Stimulated activated memory B cell treated with anti-CD40 and anti-IgM and Interleukin-4, amounts not matched to agents 10 μg/mL and 1 μg/mL and 100 μg/mL, for 72 hours (primary cell): ENCODE results near the gene DPH5.

Experiments used
- ATAC-seq: fragments of 150-1000 bp; cut with Tn5 transposase; 2 replicates; pipeline ENCODE4 v1.10.0; 2021
- H3K27ac Mint-ChIP-seq: one replicate; pipeline ENCODE4 v1.8.0; 2022; ENCODE audit warnings: mild to moderate bottlenecking, mixed read lengths
- H3K27me3 Mint-ChIP-seq: one replicate; pipeline ENCODE4 v1.8.0; 2022; ENCODE audit warnings: mixed read lengths
- H3K36me3 Mint-ChIP-seq: one replicate; pipeline ENCODE4 v1.8.0; 2022; ENCODE audit warnings: mixed read lengths
- H3K4me1 Mint-ChIP-seq: one replicate; pipeline ENCODE4 v1.8.0; 2022; ENCODE audit warnings: mixed read lengths
- H3K4me3 Mint-ChIP-seq: one replicate; pipeline ENCODE4 v1.8.0; 2022; ENCODE audit warnings: mild to moderate bottlenecking, moderate library complexity, mixed read lengths
- H3K9me3 Mint-ChIP-seq: one replicate; pipeline ENCODE4 v1.8.0; 2022; ENCODE audit warnings: mixed read lengths

The DPH5 gene

DNA sequence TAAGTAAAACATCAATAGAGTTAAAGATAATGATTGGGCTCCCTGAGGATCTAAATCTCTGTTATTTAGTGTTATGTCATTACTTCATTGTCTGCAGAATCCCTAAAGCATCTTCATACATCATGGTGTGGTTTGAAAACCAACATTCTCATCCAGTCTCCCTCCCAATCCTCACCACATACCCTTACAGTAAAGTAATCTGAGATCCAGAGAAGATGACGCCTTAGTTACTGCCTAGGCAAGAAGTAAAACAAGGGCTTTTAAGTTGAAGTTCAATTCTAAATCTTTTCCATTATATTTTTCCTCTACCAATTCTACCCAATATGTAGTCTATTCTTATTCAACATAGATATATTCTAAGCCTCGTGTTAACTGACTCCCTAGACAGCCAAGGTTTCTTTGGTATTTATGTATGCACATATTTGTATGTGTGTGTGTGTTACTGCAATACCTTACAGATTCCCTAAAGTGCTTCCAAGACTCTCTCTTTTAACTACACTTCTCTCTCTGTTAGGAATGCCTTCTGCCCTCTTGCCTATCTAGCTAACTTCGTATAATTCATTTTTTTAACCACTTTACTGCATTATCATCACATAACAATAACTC, 17.3 kb downstream of the DPH5 start:
- Mint-ChIP-seq H3K27me3 (no peaks in the 10 kb centered on the region), H3K36me3 (peaks cover 52% of the 10 kb centered on the region), H3K4me3 (no peak overlapping the region), H3K4me1 (peaks cover 14% of the 10 kb centered on the region), H3K27ac (no peak overlapping the region), H3K9me3 (peaks cover 3% of the 10 kb centered on the region)
- no peak for ATAC-seq

DNA sequence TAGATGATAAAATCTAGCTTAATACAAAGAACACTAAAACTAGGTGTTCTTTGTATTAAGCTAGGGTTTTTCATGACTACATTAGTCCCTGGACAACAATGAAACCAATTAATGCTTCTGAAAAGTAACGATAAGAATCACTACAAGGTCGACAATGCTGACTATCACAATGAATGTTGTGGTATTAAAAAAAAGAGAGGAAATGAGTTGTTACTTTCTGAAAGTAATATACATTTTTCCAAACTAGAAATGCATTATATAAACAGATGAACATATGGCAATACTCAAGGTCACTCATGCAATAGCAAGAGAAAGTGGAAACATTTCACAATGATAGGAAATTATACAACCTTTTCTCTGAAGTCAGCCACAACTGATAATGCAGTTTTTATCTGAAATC, 19.0 kb downstream of the DPH5 start:
- Mint-ChIP-seq H3K9me3 (peaks cover 3% of the 10 kb centered on the region), H3K4me3 (no peak overlapping the region), H3K4me1 (peaks cover 30% of the 10 kb centered on the region), H3K36me3 (peaks cover 43% of the 10 kb centered on the region), H3K27ac (no peak overlapping the region), H3K27me3 (no peaks in the 10 kb centered on the region)
- no peak for ATAC-seq

DNA sequence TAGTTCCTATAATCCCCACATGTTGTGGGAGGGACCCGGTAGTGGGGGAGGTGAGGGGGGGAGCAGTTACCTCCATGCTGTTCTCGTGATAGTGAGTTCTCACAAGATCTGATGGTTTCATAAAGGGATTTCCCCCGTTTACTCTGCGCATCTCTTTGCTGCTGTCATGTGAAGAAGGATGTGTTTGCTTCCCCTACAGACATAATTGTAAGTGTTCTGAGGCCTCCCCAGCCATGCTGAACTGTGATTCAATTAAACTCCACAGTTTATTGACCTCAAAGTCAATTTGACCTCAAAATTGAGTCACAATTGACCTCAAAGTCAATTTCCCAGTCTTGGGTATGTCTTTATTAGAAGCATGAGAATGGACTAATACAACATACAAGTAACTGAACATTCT, 19.7 kb downstream of the DPH5 start:
- no peaks in the 10 kb centered on the region for H3K27me3 Mint-ChIP-seq
- H3K27ac Mint-ChIP-seq: no peak overlapping the region
- H3K9me3 Mint-ChIP-seq: peaks cover 3% of the 10 kb centered on the region
- peaks cover 47% of the 10 kb centered on the region for H3K36me3 Mint-ChIP-seq
- no peak for ATAC-seq
- peaks cover 30% of the 10 kb centered on the region for H3K4me1 Mint-ChIP-seq
- H3K4me3 Mint-ChIP-seq: no peak overlapping the region

DNA sequence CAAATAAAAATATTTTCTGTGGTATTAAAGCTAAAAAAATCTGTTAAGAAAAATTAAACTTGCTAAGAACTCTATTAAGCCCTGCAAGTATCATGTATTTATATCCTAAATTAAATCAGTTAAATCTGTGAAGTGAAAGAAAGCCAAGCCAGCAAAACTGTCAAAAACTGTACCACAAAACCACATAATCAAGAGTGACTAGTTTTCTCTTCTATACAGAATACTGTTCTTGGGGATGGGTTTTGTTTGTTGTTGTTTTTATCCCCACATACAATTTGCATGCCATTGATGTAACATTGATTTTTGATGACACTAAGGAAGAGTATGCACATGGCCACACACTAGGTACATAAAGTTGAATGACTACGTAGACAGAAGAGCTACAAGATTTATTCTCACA, 20.4 kb downstream of the DPH5 start:
- H3K36me3 Mint-ChIP-seq: peaks cover 47% of the 10 kb centered on the region
- no peak overlapping the region for H3K27ac Mint-ChIP-seq
- H3K4me1 Mint-ChIP-seq: peaks cover 30% of the 10 kb centered on the region
- no peaks in the 10 kb centered on the region for H3K27me3 Mint-ChIP-seq
- no peak for ATAC-seq
- peaks cover 3% of the 10 kb centered on the region for H3K9me3 Mint-ChIP-seq
- H3K4me3 Mint-ChIP-seq: no peak overlapping the region

DNA sequence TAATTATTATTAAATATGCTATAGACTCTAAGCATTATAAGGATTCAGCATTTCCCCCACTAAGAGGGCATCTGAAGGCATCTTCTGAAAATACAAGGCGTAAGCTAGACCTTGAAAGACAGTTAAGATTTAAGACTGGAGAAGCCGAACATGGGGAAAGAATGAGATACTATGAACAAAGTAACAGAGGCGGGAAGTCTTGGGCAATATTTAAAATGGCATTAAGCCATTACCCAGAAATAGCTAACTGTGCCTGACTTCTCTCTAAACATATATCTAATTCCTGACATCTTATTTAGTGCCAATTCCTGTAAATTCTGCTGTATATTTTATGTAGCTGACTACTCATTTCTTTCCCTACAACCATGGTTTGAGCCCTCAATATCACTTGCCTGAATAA, 20.9 kb downstream of the DPH5 start:
- ATAC-seq: no peak
- Mint-ChIP-seq H3K4me3 (no peak overlapping the region), H3K9me3 (peaks cover 3% of the 10 kb centered on the region), H3K27ac (no peak overlapping the region), H3K4me1 (peaks cover 25% of the 10 kb centered on the region), H3K27me3 (no peaks in the 10 kb centered on the region), H3K36me3 (peaks cover 44% of the 10 kb centered on the region)

DNA sequence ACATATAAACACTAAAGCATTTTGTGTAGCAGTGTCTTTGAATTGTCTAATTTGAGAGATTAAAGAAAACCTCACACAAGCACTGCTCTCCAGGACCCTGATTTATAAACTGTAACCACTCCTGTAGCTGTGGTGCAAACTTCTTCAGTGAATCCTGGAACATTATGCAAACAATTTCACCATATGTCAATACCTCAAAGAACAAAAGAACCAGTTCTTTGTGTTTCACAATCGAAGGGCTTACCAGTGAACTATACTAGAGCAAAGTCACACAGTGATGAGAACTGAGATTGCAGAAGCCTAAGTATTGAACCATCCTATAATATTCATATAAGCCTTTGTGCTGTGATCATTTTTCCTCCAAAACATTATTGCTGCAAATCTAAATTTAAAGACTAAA, 21.5 kb downstream of the DPH5 start:
- Mint-ChIP-seq H3K9me3 (peaks cover 3% of the 10 kb centered on the region), H3K27me3 (no peaks in the 10 kb centered on the region), H3K36me3 (peaks cover 38% of the 10 kb centered on the region), H3K27ac (no peak overlapping the region), H3K4me1 (peaks cover 21% of the 10 kb centered on the region), H3K4me3 (no peak overlapping the region)
- ATAC-seq: no peak

DNA sequence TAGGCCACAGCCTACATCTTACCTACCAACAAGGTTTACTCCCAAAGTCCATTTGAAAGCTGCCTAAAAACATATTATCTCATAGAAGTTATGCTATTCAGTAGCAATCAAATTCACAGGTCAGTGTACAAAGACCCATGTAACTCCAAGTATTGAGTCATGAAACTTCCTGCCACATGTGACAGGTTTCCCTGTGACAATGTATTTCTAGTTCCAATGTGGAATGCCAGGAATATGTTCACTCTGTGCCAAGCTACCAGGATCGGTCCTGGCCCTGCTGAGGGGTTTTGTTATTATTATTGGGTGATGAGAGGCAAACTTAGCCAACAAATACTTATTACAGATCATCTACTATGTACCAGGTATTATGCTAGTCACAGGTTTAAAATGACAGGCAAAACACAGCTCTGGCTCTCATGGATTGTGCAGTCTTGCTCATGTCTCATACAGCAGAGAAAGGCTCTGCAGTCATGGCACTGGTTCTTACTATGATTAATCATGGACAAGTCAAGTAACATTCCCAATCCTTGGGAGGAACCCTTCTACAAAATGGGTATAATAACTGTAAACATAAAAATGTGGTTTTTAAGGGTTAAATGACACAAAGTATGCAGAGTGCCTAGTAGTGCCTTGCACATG, 22.5 kb downstream of the DPH5 start:
- Mint-ChIP-seq H3K4me1 (peaks cover 21% of the 10 kb centered on the region), H3K27ac (peak overlapping the region; percentile 61), H3K27me3 (no peaks in the 10 kb centered on the region), H3K4me3 (no peak overlapping the region), H3K9me3 (peaks cover 3% of the 10 kb centered on the region), H3K36me3 (peaks cover 36% of the 10 kb centered on the region)
- no peak for ATAC-seq

DNA sequence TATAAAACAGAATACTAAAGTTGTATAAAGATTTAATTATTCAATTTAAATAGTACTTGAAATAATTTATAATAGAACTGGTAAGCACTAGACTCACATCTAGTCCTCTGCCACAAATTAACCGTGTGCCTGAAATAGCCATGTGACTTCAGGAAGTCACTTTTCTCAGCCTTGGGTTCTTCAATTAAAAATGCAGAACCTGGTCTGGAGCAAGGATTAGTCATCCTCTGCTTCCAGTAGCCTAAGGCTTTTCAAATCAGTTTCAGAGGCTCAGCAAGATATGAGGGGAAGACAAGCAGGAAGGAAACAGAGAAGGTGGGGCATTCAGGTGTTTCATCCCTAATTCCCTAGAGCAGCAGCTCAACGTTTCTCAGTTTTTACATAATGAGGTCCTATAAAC, 23.0 kb downstream of the DPH5 start:
- peak overlapping the region; percentile 61 for H3K27ac Mint-ChIP-seq
- H3K9me3 Mint-ChIP-seq: peaks cover 3% of the 10 kb centered on the region
- H3K4me1 Mint-ChIP-seq: peaks cover 21% of the 10 kb centered on the region
- no peak overlapping the region for H3K4me3 Mint-ChIP-seq
- H3K27me3 Mint-ChIP-seq: no peaks in the 10 kb centered on the region
- ATAC-seq: no peak
- peaks cover 38% of the 10 kb centered on the region for H3K36me3 Mint-ChIP-seq

DNA sequence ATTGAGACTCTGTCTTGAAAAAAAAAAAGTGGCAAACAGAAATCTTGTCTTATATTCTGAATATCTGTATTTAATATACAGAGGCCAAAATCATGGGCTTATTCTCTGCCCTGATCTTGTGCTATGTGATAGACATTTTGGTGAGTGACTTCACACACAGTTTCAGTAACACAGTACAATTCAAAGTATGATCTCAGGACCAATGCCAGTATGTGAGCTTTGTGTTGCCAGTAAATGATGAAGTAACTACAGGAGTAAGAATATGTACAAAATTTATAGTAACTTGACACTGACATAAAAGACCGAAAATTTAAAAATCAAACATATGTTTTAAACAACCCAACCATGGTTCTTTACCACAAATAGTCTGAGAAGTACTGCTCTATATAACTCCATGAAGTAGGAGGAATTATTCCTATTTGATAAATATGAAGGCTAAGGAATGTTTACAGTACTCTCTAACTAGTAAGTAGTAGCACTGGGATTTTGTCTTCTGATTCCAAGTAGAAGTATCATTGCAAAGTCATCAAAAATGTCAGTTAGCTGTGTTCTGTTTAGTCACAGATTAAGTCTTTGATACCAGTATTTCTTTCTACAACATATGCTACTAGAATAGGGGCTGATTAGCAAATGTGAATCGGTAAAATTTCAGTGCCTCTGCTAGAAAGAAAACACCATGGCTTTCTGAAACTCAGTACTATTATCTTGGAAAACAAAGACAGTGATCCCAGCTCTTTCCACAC, 25.3 kb downstream of the DPH5 start:
- H3K27me3 Mint-ChIP-seq: no peaks in the 10 kb centered on the region
- H3K9me3 Mint-ChIP-seq: no peaks in the 10 kb centered on the region
- ATAC-seq: no peak
- no peak overlapping the region for H3K27ac Mint-ChIP-seq
- no peak overlapping the region for H3K4me3 Mint-ChIP-seq
- peaks cover 31% of the 10 kb centered on the region for H3K4me1 Mint-ChIP-seq
- H3K36me3 Mint-ChIP-seq: peaks cover 42% of the 10 kb centered on the region

DNA sequence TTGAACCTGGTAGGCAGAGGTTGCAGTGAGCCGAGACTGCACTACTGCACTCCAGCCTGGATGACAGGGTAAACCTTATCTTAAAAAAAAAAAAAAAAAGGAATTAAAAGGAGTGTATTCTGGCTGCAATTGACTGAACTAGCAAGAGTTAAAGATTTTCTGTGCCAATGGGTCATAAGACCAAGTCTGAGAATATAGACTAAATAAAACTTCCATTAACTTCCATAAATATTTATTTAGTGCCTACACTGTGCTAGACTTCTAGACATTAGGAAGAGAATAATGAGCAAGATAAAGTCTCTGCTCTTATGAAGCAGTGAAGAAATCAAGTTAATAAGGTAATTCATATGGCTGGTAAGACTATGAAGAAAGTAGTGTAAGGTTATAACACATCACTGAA, 27.2 kb downstream of the DPH5 start:
- no peak for ATAC-seq
- H3K4me3 Mint-ChIP-seq: no peak overlapping the region
- peaks cover 35% of the 10 kb centered on the region for H3K4me1 Mint-ChIP-seq
- H3K27ac Mint-ChIP-seq: no peak overlapping the region
- H3K9me3 Mint-ChIP-seq: no peaks in the 10 kb centered on the region
- H3K27me3 Mint-ChIP-seq: no peaks in the 10 kb centered on the region
- peaks cover 45% of the 10 kb centered on the region for H3K36me3 Mint-ChIP-seq

DNA sequence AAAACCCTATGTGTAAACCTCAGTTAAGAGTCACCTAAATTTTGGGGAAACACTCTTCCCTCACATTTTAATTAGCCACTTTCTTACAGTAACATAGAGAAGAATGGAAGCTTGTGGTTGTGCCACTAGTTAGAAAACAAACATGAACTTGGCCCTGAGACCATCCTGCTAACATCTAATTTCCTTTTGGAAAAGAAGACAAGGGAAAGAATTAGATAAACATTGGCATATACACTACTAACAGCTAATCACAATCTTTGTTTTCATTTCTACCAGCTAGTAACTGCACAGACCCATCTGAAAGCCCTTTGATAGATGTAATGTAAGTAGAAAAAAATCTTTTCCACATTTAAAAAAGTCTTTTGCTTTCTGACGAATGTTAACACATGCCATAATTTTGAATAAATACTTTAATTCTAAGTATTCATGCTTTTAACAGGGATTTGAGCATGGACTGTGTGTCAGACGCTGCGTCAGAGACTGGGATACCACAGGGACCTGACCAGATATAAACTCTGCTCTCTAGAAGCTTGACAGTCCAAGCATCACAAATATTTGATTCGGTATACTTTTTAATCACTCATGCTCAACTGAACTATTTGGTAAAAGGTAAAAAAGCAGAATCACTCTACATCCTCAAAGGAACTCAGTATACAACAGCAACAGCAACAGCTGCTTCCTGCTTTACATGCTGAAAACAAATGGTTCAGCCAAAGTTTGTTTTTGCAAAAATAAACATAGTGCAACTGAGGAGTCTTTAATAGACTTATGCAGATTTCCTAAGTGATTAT, 30.2 kb downstream of the DPH5 start:
- peaks cover 24% of the 10 kb centered on the region for H3K4me1 Mint-ChIP-seq
- H3K4me3 Mint-ChIP-seq: no peak overlapping the region
- ATAC-seq: no peak
- H3K27me3 Mint-ChIP-seq: no peaks in the 10 kb centered on the region
- no peaks in the 10 kb centered on the region for H3K9me3 Mint-ChIP-seq
- H3K36me3 Mint-ChIP-seq: peaks cover 58% of the 10 kb centered on the region
- peak overlapping the region; percentile 49 for H3K27ac Mint-ChIP-seq

DNA sequence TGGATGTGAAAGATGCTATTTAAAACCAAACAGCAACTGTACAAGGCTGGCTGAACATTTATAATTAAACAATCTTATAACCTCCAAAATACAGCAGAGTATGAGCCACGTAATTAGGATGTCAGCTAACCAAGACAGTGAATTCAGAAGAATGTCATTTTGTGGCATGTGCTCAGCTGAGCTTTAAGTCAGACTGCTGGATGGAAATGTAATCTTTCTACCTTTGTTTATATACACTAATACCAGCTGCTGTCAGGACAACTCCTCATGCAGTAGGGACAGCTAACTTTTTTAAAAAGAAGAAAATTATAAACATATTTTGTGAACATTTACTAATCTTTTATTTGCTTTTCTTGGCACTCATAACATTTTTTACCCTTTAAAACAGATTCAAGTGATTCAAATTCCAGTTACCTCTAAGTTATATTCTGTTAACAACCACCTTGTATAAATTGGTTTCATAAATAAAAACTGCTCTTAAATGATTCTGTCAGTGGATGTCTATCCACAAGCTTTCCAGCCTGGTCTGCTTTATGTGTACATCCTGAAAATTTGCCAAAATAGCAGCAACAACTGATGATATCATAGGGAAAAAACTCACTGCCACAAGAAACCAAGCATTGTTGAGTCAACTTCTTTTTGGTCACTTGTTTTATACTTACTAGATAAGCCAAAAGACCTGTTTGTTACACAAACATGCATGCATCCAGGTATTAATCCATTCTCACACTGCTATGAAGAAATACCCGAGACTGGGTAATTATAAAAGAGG, 36.1 kb downstream of the DPH5 start:
- Mint-ChIP-seq H3K27me3 (no peaks in the 10 kb centered on the region), H3K9me3 (no peaks in the 10 kb centered on the region), H3K27ac (no peak overlapping the region), H3K4me3 (no peak overlapping the region), H3K4me1 (peaks cover 13% of the 10 kb centered on the region), H3K36me3 (peaks cover 56% of the 10 kb centered on the region)
- no peak for ATAC-seq

DNA sequence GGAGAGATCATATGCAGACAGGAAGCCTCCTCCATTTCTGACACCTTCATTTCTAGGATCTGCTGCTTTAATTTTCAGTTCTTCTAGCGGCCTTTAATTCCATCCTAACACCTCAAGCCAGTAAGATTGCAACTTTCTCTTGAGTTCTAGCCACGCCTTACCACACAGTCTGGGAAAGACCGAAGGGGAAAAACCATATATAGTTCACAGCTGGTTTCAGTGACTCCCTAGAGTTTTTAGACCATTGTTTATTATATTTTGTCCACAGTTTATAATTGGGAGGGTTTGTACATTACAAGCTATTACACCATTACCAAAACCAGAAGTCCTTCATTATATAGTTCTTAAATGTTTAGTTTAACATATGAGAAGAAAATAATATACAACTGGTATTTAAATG, 37.5 kb downstream of the DPH5 start:
- Mint-ChIP-seq H3K9me3 (no peaks in the 10 kb centered on the region), H3K36me3 (peaks cover 57% of the 10 kb centered on the region), H3K27ac (peak overlapping the region; percentile 14), H3K4me1 (peaks cover 12% of the 10 kb centered on the region), H3K27me3 (no peaks in the 10 kb centered on the region), H3K4me3 (no peak overlapping the region)
- ATAC-seq: no peak

DNA sequence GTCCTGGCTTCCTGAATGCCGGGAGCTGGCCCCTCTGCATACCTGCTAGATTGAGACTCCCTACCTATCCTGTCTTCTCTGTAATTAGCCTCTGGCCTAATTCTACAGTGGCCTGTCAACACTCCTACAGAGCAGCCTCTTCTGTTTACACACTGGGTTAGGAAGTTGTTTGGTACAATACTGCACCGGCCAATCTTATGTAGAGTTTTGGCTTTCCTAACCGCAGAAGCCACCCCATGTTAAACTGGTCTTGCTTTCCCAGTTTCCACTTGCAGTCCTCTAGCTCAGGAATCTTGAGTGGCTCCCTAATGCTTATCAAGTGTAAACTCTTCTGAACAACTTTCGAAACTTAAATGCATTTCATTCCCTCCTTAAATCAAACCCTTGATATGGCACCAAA, 42.8 kb downstream of the DPH5 start:
- no peak overlapping the region for H3K27ac Mint-ChIP-seq
- H3K4me3 Mint-ChIP-seq: no peak overlapping the region
- H3K27me3 Mint-ChIP-seq: no peaks in the 10 kb centered on the region
- peaks cover 55% of the 10 kb centered on the region for H3K36me3 Mint-ChIP-seq
- H3K9me3 Mint-ChIP-seq: no peaks in the 10 kb centered on the region
- no peak for ATAC-seq
- H3K4me1 Mint-ChIP-seq: peaks cover 7% of the 10 kb centered on the region

DNA sequence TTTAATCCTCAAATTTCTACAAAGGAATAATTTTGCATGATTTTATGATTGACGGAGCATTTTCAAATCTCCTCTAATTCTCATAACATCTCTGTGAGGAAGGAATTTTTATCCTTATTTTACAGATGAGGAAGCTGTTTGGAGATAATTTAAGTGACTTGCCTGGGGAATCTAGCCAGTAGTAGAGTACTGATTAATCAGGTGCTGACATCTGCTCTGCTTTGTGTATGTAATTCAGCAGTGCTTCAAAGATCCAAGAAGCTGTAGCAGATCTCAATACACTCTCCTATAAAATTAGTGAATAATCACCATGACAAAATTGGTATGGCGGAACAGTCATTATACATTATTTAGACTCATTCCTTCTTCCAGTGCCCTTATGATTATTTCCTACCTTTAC, 46.0 kb downstream of the DPH5 start:
- H3K27me3 Mint-ChIP-seq: no peaks in the 10 kb centered on the region
- H3K27ac Mint-ChIP-seq: no peak overlapping the region
- ATAC-seq: no peak

More for the DNA sequence above, 46.0 kb downstream of the DPH5 start:
- Mint-ChIP-seq H3K9me3 (no peaks in the 10 kb centered on the region), H3K4me3 (no peak overlapping the region), H3K36me3 (peaks cover 52% of the 10 kb centered on the region), H3K4me1 (peaks cover 6% of the 10 kb centered on the region)
